HG03108 (cell line): ENCODE results near the gene NABP2.
A peak's percentile ranks its signal among the peaks of the same experiment; 100 is the strongest.
"Not testable (repeated sequence)": the region's sequence is repeated elsewhere in the genome, so short reads cannot be mapped to it uniquely, and the experiment has no call there.

ENCODE experiments used
- ATAC-seq: cut with Tn5 transposase; IDR thresholded peaks from one replicate; pipeline ENCODE4 v1.9.1; 2021; ENCODE audit warnings: moderate library complexity; ENCODE audit not compliant: unreplicated experiment

NABP2 gene

GRCh38 chr12:56224102-56224701, at the start of gene NABP2:
NABP2 (plus strand) TSS chr12:56224342; CDS start chr12:56224857, 515 bp downstream.
- peak; percentile 68 for ATAC-seq

GRCh38 chr12:56178347-56178746, 45.8 kb upstream of the NABP2 start:
- no peak for ATAC-seq

GRCh38 chr12:56186957-56187356, 37.2 kb upstream of the NABP2 start:
- no peak for ATAC-seq

GRCh38 chr12:56188131-56188777, 35.9 kb upstream of the NABP2 start:
- ATAC-seq: no peak

GRCh38 chr12:56188778-56189098, 35.4 kb upstream of the NABP2 start:
- no peak for ATAC-seq

- peak; percentile 78 for ATAC-seq
Measured at GRCh38 chr12:56189099-56189917, 34.8 kb upstream of the NABP2 start, which contains the start of gene SMARCC2. SMARCC2 (minus strand) TSS chr12:56189483; CDS start chr12:56189461, 22 bp downstream.

- peak; percentile 21 for ATAC-seq
Measured at GRCh38 chr12:56189918-56190694, 34.0 kb upstream of the NABP2 start.

GRCh38 chr12:56190695-56191155, 33.4 kb upstream of the NABP2 start:
- ATAC-seq: no peak

GRCh38 chr12:56192582-56192981, 31.6 kb upstream of the NABP2 start:
- ATAC-seq: no peak

- no peak for ATAC-seq
Measured at GRCh38 chr12:56193025-56193578, 31.0 kb upstream of the NABP2 start.

GRCh38 chr12:56196818-56197550, 27.2 kb upstream of the NABP2 start:
- ATAC-seq: not testable (repeated sequence)

GRCh38 chr12:56197921-56198635, 26.1 kb upstream of the NABP2 start:
- no peak for ATAC-seq

- no peak for ATAC-seq
Measured at GRCh38 chr12:56198836-56199235, 25.3 kb upstream of the NABP2 start.

- no peak for ATAC-seq
Measured at GRCh38 chr12:56202366-56202765, 21.8 kb upstream of the NABP2 start.

- no peak for ATAC-seq
Measured at GRCh38 chr12:56202838-56203237, 21.3 kb upstream of the NABP2 start.

GRCh38 chr12:56204275-56204674, 19.9 kb upstream of the NABP2 start:
- no peak for ATAC-seq

- ATAC-seq: no peak
Measured at GRCh38 chr12:56205445-56205844, 18.7 kb upstream of the NABP2 start.

- no peak for ATAC-seq
Measured at GRCh38 chr12:56206452-56207166, 17.5 kb upstream of the NABP2 start.

- no peak for ATAC-seq
Measured at GRCh38 chr12:56208006-56208405, 16.1 kb upstream of the NABP2 start.
